NCI-H1930 (cell line): ENCODE data around the gene TRIM10.

ENCODE experiments used
- DNase-seq, 2 experiments: peaks; one replicate each; lab custom pipeline; 2025; lab: John Stamatoyannopoulos, UW

The TRIM10 gene

GRCh38 chr6:30160785-30161531, at the start of gene TRIM10:
TSS of gene TRIM10 (minus strand) at chr6:30161211. CDS start at chr6:30160858, 353 bp downstream.
- no peak for DNase-seq

- no peak for DNase-seq
Measured at GRCh38 chr6:30207619-30208295, 46.7 kb upstream of the TRIM10 start.

- DNase-seq: no peak
Measured at GRCh38 chr6:30206799-30207618, 46.0 kb upstream of the TRIM10 start.

- no peak for DNase-seq
Measured at GRCh38 chr6:30206152-30206551, 45.1 kb upstream of the TRIM10 start.

GRCh38 chr6:30204116-30204515, 43.1 kb upstream of the TRIM10 start:
- no peak for DNase-seq

- no peak for DNase-seq
Measured at GRCh38 chr6:30202366-30202765, 41.4 kb upstream of the TRIM10 start.

- DNase-seq: no peak
Measured at GRCh38 chr6:30200551-30201281, 39.7 kb upstream of the TRIM10 start.

GRCh38 chr6:30198166-30199084, 37.4 kb upstream of the TRIM10 start:
- DNase-seq: no peak

GRCh38 chr6:30196376-30196775, 35.4 kb upstream of the TRIM10 start:
- DNase-seq: no peak

GRCh38 chr6:30195951-30196350, 34.9 kb upstream of the TRIM10 start:
- no peak for DNase-seq

- DNase-seq: no peak
Measured at GRCh38 chr6:30194797-30195690, 34.0 kb upstream of the TRIM10 start.

GRCh38 chr6:30192076-30192475, 31.1 kb upstream of the TRIM10 start:
- DNase-seq: no peak

GRCh38 chr6:30188541-30188940, 27.5 kb upstream of the TRIM10 start:
- DNase-seq: no peak

- DNase-seq: no peak
Measured at GRCh38 chr6:30185846-30186484, 25.0 kb upstream of the TRIM10 start.

- no peak for DNase-seq
Measured at GRCh38 chr6:30184417-30185031, 23.5 kb upstream of the TRIM10 start.

- no peak for DNase-seq
Measured at GRCh38 chr6:30180145-30180544, 19.1 kb upstream of the TRIM10 start.

GRCh38 chr6:30178837-30179236, 17.8 kb upstream of the TRIM10 start:
- DNase-seq: no peak

- DNase-seq: no peak
Measured at GRCh38 chr6:30175765-30176164, 14.8 kb upstream of the TRIM10 start.

GRCh38 chr6:30172681-30173080, 11.7 kb upstream of the TRIM10 start:
- DNase-seq: no peak
